HFF-Myc (cell line): Measurements from ENCODE around the gene PSD4.

Source experiments
- DNase-seq: peaks from one replicate; pipeline ENCODE4 v3.0.0-alpha.2; 2011; ENCODE audit warnings: low read depth; ENCODE audit errors: extremely low read depth
- H3K4me3 ChIP-seq: replicated peaks from 2 replicates; pipeline ENCODE4 v1.5.1; 2011; ENCODE audit warnings: low read depth, mild to moderate bottlenecking, control low read depth, low read length
- TF ChIP-seq, protein P1 (sequence below): IDR thresholded peaks from 2 replicates; pipeline ENCODE4 v1.5.1; 2012; ENCODE audit warnings: mild to moderate bottlenecking, low read depth, low read length, control low read depth; ENCODE audit errors: missing control alignments

PSD4 gene

GRCh38 chr2:113252047-113252590, 78.3 kb downstream of the PSD4 start:
- no peak for DNase-seq
- TF ChIP-seq, protein P1, sequence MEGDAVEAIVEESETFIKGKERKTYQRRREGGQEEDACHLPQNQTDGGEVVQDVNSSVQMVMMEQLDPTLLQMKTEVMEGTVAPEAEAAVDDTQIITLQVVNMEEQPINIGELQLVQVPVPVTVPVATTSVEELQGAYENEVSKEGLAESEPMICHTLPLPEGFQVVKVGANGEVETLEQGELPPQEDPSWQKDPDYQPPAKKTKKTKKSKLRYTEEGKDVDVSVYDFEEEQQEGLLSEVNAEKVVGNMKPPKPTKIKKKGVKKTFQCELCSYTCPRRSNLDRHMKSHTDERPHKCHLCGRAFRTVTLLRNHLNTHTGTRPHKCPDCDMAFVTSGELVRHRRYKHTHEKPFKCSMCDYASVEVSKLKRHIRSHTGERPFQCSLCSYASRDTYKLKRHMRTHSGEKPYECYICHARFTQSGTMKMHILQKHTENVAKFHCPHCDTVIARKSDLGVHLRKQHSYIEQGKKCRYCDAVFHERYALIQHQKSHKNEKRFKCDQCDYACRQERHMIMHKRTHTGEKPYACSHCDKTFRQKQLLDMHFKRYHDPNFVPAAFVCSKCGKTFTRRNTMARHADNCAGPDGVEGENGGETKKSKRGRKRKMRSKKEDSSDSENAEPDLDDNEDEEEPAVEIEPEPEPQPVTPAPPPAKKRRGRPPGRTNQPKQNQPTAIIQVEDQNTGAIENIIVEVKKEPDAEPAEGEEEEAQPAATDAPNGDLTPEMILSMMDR: no peak
- H3K4me3 ChIP-seq: no peak overlapping the region

DNA sequence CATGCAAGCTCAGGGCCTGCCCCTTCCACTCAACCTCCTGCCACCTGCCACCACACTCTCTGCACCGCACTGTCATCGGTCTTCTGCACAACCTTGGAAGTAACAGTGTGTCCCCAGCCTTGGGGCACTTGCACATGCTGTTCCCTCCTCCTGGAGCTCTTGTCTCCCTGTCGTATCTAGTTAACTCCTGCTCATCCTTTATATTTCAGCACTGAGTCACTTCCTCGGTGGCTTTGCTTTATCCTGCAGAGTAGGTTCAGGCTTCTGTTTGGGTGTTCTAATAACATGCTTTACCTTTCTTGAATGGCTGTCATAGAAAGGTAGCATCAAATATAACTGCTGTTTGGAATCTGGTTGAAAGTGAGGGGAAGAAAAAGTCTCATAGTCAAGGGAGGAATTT, 79.7 kb downstream of the PSD4 start:
- no peak for DNase-seq
- H3K4me3 ChIP-seq: no peak overlapping the region
- TF ChIP-seq, protein P1: no peak

DNA sequence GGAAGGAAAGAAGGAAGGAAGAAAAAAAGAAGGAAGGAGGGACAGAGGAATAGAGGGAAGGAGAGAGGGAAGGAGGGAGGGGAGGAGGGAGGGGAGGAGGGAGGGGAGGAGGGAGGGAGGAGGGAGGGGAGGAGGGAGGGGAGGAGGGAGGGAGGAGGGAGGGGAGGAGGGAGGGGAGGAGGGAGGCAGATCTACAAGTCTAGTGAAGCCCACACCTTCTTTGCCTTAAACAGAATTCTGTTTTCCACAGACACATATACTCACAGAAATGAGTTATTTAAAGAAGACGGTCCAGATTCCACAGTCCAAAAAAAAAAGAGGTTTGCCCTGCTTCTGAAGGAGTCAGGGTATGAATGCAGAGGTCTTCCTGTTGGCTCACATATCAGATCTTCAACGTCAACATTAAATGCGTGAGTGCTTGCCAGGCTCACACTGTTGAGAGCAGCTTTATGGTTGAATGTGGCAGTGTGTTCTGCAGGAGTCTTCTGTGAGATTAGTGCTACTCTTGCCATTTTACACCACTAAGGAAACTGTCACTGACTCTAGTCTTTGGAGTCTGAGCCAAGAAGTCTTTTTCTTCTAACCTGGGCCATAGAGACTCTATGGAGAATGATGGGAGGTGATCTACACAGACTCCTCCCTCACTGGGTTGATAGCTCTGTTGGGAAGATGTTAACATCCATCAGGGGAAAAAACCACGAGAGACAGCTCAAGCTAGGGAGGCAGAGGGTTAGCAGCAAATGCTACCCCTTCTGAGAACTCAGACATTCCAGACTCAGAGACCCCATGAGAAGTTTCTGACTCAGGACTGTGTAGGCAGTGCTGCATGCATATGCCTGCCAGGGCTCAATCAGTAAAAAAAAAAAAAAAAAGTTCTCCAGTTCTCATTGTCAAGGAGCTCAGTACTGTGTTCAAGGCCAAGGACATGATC, 81.6 kb downstream of the PSD4 start:
- TF ChIP-seq, protein P1: no peak
- H3K4me3 ChIP-seq: no peak overlapping the region
- DNase-seq: no peak

DNA sequence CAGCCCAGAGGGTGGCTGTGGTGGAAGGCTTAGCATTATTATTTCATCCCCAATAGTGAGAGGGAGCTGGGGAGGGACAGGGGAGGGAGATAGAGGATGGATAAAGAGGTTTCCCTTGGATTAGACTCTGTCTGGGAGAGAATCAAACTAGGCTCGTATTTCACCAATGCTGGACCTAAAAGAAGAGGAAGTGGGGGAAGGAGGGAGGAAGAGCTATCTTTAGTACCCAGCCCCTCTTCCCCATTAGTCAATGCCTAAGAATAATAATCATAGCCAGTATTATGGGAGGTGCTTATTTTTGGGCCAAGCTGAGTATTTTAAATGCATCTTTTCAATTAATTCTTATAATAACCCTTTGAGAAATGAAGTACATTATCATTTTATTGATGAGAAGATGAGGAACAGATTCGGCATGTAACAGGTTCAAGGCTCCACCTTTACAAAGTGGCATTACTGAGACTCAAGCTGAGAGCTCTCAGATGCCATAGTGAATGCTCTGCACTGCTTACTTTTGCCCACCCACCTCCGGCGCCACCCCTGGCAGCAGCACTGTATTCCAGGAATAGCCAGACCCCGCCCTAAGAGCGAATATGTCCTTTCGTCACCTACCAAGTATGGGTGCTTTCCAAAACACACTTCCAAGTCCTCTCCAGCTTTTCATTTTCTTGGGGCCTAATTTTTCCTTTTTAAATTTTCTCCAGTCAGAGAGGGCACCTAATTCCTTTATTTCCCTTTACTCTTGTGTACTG, 83.9 kb downstream of the PSD4 start:
- H3K4me3 ChIP-seq: no peak overlapping the region
- DNase-seq: no peak
- TF ChIP-seq, protein P1: no peak

DNA sequence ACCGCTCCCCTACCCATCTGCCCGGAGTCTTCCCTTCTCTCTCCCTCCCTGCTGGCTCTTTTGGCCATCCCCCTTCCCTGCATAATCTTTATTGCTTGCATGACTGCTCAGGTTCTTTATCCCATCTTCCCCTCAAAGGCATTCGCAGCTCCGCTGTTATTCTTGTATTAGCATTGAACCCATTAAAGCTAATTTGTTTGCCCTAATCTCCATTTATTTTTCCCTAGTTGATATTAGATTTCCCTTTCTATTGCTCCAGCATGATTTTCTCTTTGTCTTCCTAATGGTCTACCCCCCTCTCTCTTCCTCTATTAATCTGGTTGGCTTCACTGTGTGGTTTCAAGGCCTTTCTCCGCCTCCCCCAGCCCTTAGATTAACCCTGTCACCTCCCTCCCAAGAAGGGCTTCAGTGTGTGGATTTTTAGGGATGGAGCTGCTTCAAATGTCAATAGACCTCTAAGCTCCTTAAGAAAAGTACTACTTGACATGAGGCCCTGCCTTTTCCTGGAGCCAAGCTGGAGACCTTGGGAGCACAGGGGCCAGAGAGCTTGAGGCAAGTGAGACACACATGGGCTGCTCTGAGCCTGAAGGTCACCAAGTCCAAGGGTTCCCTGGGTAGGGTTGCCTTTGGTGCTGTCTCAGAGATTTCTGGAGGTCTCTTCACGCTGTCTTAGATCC, 84.8 kb downstream of the PSD4 start:
- no peak for DNase-seq
- H3K4me3 ChIP-seq: no peak overlapping the region
- TF ChIP-seq, protein P1: no peak
